ENCODE data around the gene FKBP1A.
"Not testable (repeated sequence)": the region's sequence is repeated elsewhere in the genome, so short reads cannot be mapped to it uniquely, and the experiment has no call there.

The FKBP1A gene

GRCh38 chr20:1417273-1417672 lies 24.4 kb upstream of the FKBP1A start:
- no peak for DNase-seq (ENCODE audit: low read depth in 2 of 2)

- no peak for DNase-seq (ENCODE audit: low read depth in 2 of 2)
These were observed 23.0 kb upstream of the FKBP1A start for GRCh38 chr20:1415667-1416468.

GRCh38 chr20:1414982-1415381 lies 22.1 kb upstream of the FKBP1A start:
- no peak for DNase-seq (ENCODE audit: low read depth in 2 of 2)

- DNase-seq (ENCODE audit: low read depth in 2 of 2): no peak
These were observed 12.9 kb upstream of the FKBP1A start for GRCh38 chr20:1405801-1406200.

- DNase-seq (ENCODE audit: low read depth in 2 of 2): no peak
These were observed 10.8 kb upstream of the FKBP1A start for GRCh38 chr20:1403624-1404023.

- DNase-seq (ENCODE audit: low read depth in 2 of 2): no peak
These were observed 9.3 kb upstream of the FKBP1A start for GRCh38 chr20:1402149-1402548.

GRCh38 chr20:1401451-1401907 lies 8.6 kb upstream of the FKBP1A start:
- no peak for DNase-seq (ENCODE audit: low read depth in 2 of 2)

- not testable (repeated sequence) for DNase-seq (ENCODE audit: low read depth in 2 of 2)
These were observed 7.0 kb upstream of the FKBP1A start for GRCh38 chr20:1399678-1400366.

GRCh38 chr20:1398185-1398584 lies 5.3 kb upstream of the FKBP1A start:
- DNase-seq (ENCODE audit: low read depth in 2 of 2): not testable (repeated sequence)

- no peak for DNase-seq (ENCODE audit: low read depth in 2 of 2)
These were observed 4.9 kb upstream of the FKBP1A start for GRCh38 chr20:1397710-1398109.

- no peak for DNase-seq (ENCODE audit: low read depth in 2 of 2)
These were observed 3.8 kb upstream of the FKBP1A start for GRCh38 chr20:1396702-1397101.

GRCh38 chr20:1396264-1396663 lies 3.4 kb upstream of the FKBP1A start:
- no peak for DNase-seq (ENCODE audit: low read depth in 2 of 2)

GRCh38 chr20:1394686-1395085 lies 1.8 kb upstream of the FKBP1A start:
- DNase-seq (ENCODE audit: low read depth in 2 of 2): no peak

GRCh38 chr20:1393507-1393882 lies 641 bp upstream of the FKBP1A start:
- no peak for DNase-seq (ENCODE audit: low read depth in 2 of 2)

GRCh38 chr20:1392443-1392692 lies 486 bp downstream of the FKBP1A start:
- DNase-seq (ENCODE audit: low read depth in 2 of 2): no peak

- no peak for DNase-seq (ENCODE audit: low read depth in 2 of 2)
These were observed 1.0 kb downstream of the FKBP1A start for GRCh38 chr20:1391640-1392442.

- DNase-seq (ENCODE audit: low read depth in 2 of 2): no peak
These were observed 2.1 kb downstream of the FKBP1A start for GRCh38 chr20:1390581-1391403.

GRCh38 chr20:1389703-1390580 lies 2.9 kb downstream of the FKBP1A start:
- no peak for DNase-seq (ENCODE audit: low read depth in 2 of 2)

GRCh38 chr20:1388741-1389483 lies 3.9 kb downstream of the FKBP1A start:
- no peak for DNase-seq (ENCODE audit: low read depth in 2 of 2)

GRCh38 chr20:1388253-1388652 lies 4.6 kb downstream of the FKBP1A start:
- no peak for DNase-seq (ENCODE audit: low read depth in 2 of 2)

Data from activated CD8-positive, alpha-beta memory T cell treated with anti-CD3 and anti-CD28 coated beads for 4 hours (primary cell).